BJ (cell line): ENCODE data around the gene S100A2. TPM values are rescaled to one million over a fixed set of nuclear protein-coding genes. Genes with fewer than 3 reads are reported as not detected.

Source experiments
- CTCF ChIA-PET: fragments of 350-600 bp; formaldehyde crosslinking; extraction: SDS; loops from one replicate; lab custom pipeline; 2021; ENCODE audit warnings: antibody characterized with exemption, inconsistent platforms; lab: Yijun Ruan, JAX
- POLR2A ChIA-PET: fragments of 300-600 bp; sonication (Branson Sonifier 250); formaldehyde crosslinking; extraction: SDS; loops from one replicate; lab custom pipeline; 2021; ENCODE audit warnings: antibody characterized with exemption; lab: Charles Lee
- DNase-seq: peaks from one replicate; pipeline ENCODE4 v3.0.0-alpha.2; 2011; ENCODE audit warnings: low read depth
- H3K27me3 ChIP-seq: 2 replicates; pipeline ENCODE4 v1.6.0; 2011; ENCODE audit warnings: low read length; ENCODE audit not compliant: control insufficient read depth, insufficient read depth
- H3K36me3 ChIP-seq: 2 replicates; pipeline ENCODE4 v1.5.1; 2011; ENCODE audit warnings: low read length; ENCODE audit not compliant: control insufficient read depth, insufficient read depth
- H3K4me3 ChIP-seq: 2 replicates; pipeline ENCODE4 v1.5.1; 2011; ENCODE audit warnings: low read depth, mild to moderate bottlenecking, control low read depth, low read length
- polyA plus RNA-seq: library from polyadenylated mRNA; depleted of rRNA; stranded (reverse); fragments of >200 nt; gene quantifications from 2 replicates; pipeline ENCODE4 v1.2.3, GENCODE V29; 2011
- TF ChIP-seq, protein P1 (sequence below): IDR thresholded peaks from 2 replicates; pipeline ENCODE4 v1.5.1; 2011; ENCODE audit warnings: low read depth, mild to moderate bottlenecking, control low read depth, inconsistent platforms, low read length, moderate library complexity; ENCODE audit not compliant: insufficient read depth

Gene S100A2
- polyA plus RNA-seq, 1 experiment = 2.7 TPM

- peak overlapping the region; percentile 72 for H3K4me3 ChIP-seq
- CTCF ChIA-PET = interaction anchor here (0.7 to 11.6 kb wide), 8 partner anchors 10 to 1581 kb away, joined by 3 to 194 read pairs (median 6); partner anchors contain the start of genes S100A1 and S100A13
- TF ChIP-seq, protein P1, sequence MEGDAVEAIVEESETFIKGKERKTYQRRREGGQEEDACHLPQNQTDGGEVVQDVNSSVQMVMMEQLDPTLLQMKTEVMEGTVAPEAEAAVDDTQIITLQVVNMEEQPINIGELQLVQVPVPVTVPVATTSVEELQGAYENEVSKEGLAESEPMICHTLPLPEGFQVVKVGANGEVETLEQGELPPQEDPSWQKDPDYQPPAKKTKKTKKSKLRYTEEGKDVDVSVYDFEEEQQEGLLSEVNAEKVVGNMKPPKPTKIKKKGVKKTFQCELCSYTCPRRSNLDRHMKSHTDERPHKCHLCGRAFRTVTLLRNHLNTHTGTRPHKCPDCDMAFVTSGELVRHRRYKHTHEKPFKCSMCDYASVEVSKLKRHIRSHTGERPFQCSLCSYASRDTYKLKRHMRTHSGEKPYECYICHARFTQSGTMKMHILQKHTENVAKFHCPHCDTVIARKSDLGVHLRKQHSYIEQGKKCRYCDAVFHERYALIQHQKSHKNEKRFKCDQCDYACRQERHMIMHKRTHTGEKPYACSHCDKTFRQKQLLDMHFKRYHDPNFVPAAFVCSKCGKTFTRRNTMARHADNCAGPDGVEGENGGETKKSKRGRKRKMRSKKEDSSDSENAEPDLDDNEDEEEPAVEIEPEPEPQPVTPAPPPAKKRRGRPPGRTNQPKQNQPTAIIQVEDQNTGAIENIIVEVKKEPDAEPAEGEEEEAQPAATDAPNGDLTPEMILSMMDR = no peak
- no peaks in the 10 kb centered on the region for H3K27me3 ChIP-seq
- no peak for DNase-seq
- no peaks in the 10 kb centered on the region for H3K36me3 ChIP-seq
- POLR2A ChIA-PET = interaction anchor here (3.5 kb wide), 1 partner anchor 14 kb away, joined by 20 read pairs; the partner anchor contains the start of gene S100A13
These were observed 47.8 kb upstream of the S100A2 start for GRCh38 chr1:153613406-153613805.

GRCh38 chr1:153612755-153613331 lies 47.2 kb upstream of the S100A2 start, which contains the start of gene S100A16:
Gene S100A16 (minus strand): TSS chr1:153613137. CDS start chr1:153608151, 4,986 bp downstream.
- ChIA-PET POLR2A (interaction anchor here (0.5 to 3.5 kb wide), 4 partner anchors 9 to 61 kb away, joined by 3 to 20 read pairs (median 8); partner anchors contain the start of genes CHTOP and S100A13), CTCF (interaction anchor here (0.9 to 11.6 kb wide), 7 partner anchors 9 to 147 kb away, joined by 3 to 194 read pairs (median 6); partner anchors contain the start of genes S100A1 and S100A13)

GRCh38 chr1:153612111-153612754 lies 46.6 kb upstream of the S100A2 start:
- no peak for DNase-seq
- peaks cover 8% of the 10 kb centered on the region for H3K36me3 ChIP-seq
- ChIA-PET CTCF (interaction anchor here (0.9 to 11.6 kb wide), 8 partner anchors 8 to 146 kb away, joined by 3 to 194 read pairs (median 6); partner anchors contain the start of genes S100A1 and S100A13), POLR2A (interaction anchor here (0.5 to 3.5 kb wide), 4 partner anchors 9 to 61 kb away, joined by 3 to 20 read pairs (median 8); partner anchors contain the start of genes CHTOP and S100A13)
- H3K4me3 ChIP-seq = peak overlapping the region; percentile 72
- TF ChIP-seq, protein P1 = no peak
- no peaks in the 10 kb centered on the region for H3K27me3 ChIP-seq

More at GRCh38 chr1:153612755-153613331, 47.2 kb upstream of the S100A2 start, which contains the start of gene S100A16:
- no peak for DNase-seq
- TF ChIP-seq, protein P1 = no peak
- H3K36me3 ChIP-seq = peaks cover 3% of the 10 kb centered on the region
- H3K4me3 ChIP-seq = peak within 1 kb of the TSS; percentile 72
- H3K27me3 ChIP-seq = no peaks in the 10 kb centered on the region

GRCh38 chr1:153611356-153611755 lies 45.7 kb upstream of the S100A2 start:
- Histone ChIP-seq H3K4me3 (peak overlapping the region; percentile 72), H3K36me3 (peaks cover 17% of the 10 kb centered on the region), H3K27me3 (no peaks in the 10 kb centered on the region)
- TF ChIP-seq, protein P1 = no peak
- no peak for DNase-seq
- POLR2A ChIA-PET = interaction anchor here (3.5 kb wide), 1 partner anchor 16 kb away, joined by 20 read pairs; the partner anchor contains the start of gene S100A13
- CTCF ChIA-PET = interaction anchor here (1.0 to 11.6 kb wide), 8 partner anchors 8 to 101 kb away, joined by 3 to 194 read pairs (median 6); partner anchors contain the start of genes S100A1 and S100A13
